Mononuclear cell (primary cell): ENCODE data around the gene CCDC57. TPM values are rescaled to one million over a fixed set of nuclear protein-coding genes. Genes with fewer than 3 reads are reported as not detected.

Experiments used
- H3K27me3 ChIP-seq: 2 replicates; pipeline ENCODE4 v1.6.0; 2011; ENCODE audit warnings: low read length, control low read depth; ENCODE audit not compliant: insufficient read depth
- H3K4me1 ChIP-seq: 2 replicates; pipeline ENCODE4 v1.5.1; 2011; ENCODE audit warnings: mild to moderate bottlenecking, low read length, control low read depth; ENCODE audit not compliant: insufficient read depth
- H3K4me3 ChIP-seq: 2 replicates; pipeline ENCODE4 v1.5.1; 2011; ENCODE audit warnings: mild to moderate bottlenecking, low read length, moderate library complexity
- H3K9me3 ChIP-seq: 2 replicates; pipeline ENCODE4 v1.5.1; 2011; ENCODE audit warnings: low read depth, mild to moderate bottlenecking, control low read depth, low read length
- total RNA-seq: library from RNA; depleted of rRNA; stranded (reverse); fragments of >200 nt; gene quantifications from one replicate; pipeline ENCODE4 v1.2.3, GENCODE V29; 2012

The CCDC57 gene
- total RNA-seq, 1 donor: 36.6 TPM

DNA sequence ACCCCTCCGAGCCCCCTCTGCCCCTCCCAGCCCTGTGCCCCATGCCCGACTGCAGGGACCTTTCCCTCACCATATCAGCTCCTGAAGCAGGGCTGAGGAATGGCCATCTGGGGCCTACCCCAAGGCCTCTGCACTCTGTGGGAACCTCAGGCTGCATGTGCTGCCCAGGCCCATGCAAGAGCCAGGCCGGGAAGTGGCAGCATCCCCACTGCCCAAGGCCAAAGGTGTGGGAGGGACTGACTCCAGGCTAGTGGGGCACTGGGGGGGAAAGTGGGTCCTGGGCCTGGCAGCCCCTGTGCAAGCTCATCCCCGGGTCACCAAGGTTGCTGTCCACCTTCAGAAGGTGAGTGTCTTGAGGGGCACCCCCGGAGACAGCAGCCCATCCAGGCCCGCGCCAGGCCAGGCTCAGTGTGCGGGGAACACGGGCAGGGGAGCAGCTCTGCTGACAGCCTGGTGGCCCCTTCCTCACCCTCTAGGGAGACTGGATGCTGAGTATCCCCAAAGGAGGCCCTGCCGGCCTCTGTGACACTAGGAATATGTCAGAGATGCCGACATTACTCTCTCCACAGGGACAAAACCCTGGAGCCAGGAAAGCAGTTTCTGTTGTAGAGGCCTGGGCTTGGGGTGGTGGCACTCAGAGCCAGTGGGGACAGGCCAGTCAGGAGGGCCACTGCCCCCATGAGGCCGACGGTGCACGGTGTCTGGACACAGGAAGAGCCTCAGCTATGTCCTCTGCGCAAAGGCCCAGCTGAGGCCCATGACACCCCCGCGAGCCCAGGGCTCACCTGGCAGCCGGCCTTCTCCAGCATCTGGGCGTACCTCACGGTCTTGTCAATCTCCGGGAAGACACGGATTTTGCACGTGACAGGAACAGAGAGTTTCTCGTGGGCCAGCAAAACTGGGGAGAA is 150.3 kb downstream of the CCDC57 start:
- no peaks in the 10 kb centered on the region for H3K9me3 ChIP-seq
- no peaks in the 10 kb centered on the region for H3K27me3 ChIP-seq
- H3K4me1 ChIP-seq: peaks cover 26% of the 10 kb centered on the region
- H3K4me3 ChIP-seq: no peak overlapping the region

DNA sequence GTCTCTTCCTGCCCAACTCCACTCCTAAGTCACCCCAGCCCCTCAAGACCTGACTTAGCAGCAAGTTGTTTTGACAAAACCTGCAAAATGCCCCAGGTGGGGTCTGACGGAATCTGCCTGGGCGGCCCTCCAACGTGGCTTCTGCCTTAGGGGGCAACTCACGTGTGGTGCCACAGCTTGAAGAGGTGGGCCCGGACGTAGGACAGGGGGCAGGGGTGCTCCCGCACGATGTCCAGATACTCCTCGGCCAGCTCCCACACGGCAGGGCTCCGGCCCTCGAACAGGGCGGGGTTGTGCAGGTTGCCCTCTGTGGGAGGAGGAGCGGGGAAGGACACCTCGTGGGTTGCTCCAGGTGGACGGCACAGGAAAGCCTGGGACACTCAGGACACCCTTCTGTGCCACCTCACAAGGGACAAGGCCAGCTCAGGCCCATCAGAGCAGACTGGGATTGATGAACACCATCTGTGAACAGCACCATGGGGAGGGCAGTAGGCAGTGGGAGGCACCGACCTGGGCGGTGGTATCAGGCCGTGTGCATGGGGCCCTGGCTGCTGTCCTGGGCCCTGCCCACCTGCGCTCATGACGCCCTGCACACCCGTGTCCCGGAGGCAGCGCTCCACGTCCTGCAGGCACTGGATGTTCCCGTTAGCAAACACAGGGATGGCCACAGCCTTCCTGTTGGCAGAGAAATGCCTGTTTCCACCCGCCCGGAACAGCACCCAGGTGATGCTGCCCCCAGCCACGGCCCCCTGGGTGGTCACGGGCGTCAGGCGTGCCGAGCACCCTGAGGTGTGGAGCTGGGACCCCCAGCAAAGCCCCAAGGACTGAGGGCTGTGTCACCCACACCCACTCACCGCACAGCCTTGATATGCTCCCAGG is 151.4 kb downstream of the CCDC57 start:
- Histone ChIP-seq H3K9me3 (no peaks in the 10 kb centered on the region), H3K27me3 (no peaks in the 10 kb centered on the region), H3K4me3 (no peak overlapping the region), H3K4me1 (peaks cover 22% of the 10 kb centered on the region)

DNA sequence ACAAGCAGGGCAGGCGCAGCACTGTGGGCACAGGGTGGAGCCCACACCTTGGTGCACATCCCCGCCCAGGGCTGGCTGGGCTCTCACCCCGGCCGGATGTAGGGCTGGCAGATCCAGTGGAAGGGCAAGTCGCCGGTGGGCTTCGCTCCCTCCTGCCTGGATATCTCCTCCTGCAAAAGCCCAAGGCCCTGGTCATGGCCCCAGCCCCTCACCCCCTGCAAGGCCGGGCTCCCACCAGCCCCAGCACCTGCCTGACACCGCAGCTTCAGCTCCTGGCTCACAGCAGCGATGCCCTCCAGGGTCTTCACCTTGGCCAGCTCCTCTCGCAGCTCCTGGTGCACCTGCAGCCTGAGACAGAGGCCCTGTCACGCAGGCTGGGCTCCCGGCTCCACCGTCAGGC is 152.0 kb downstream of the CCDC57 start:
- Histone ChIP-seq H3K9me3 (no peaks in the 10 kb centered on the region), H3K27me3 (no peaks in the 10 kb centered on the region), H3K4me3 (no peak overlapping the region), H3K4me1 (peaks cover 17% of the 10 kb centered on the region)

DNA sequence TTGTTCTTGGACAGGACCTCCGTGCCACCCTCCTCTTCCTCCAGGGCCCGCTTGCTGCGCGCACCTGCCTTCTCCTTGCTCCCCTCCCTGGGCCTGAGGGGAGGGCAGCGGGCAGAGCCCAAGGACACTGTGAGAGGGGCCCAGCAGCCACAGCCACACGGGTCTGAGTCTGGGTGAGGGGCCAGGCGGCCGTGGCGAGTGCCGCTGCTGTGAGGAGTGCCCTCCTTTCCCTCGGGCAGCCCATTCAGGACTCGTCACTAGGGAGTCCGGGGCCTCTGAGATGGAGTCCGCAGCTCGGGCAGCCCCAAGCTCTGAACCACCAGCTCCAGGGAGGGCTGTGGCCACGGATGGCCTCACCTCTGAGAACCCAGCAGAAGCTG is 152.7 kb downstream of the CCDC57 start:
- H3K27me3 ChIP-seq: no peaks in the 10 kb centered on the region
- no peak overlapping the region for H3K4me3 ChIP-seq
- H3K4me1 ChIP-seq: peaks cover 14% of the 10 kb centered on the region
- H3K9me3 ChIP-seq: no peaks in the 10 kb centered on the region

DNA sequence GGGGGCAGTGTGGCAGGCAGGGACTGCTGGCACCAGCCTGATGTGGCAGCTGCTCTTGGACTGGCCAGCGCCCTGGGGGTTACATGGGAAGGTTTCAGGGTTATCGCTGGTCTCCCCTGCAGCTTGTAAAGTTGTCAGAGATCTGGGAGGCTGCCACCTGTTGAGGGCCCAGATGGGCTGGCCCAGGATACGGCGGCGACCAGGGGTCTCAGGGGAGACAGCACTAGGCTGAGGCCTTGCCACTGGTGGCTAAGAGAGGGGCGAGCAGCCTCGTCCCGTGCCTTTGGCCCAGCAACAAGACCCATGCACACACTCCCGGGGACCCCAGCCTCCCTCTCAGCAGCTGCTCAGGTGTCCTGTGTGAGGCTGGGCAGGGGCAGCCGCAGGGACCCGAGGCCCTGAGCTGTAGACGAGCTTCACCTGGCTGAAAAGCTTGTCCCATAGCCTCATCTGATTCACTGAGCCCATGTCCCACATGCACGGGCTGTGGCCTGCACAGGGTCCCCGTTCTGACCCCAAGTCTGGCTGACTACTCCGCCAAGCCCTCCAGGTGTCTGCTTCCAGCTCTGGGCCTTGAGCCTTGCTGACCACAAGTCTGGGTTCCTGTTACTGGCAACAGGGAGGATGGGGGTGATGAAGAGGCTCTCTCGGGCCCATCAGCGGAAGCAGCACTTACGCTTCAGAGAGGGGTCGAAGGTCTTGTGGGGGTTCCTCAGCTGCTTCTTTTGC is 153.2 kb downstream of the CCDC57 start:
- H3K9me3 ChIP-seq: no peaks in the 10 kb centered on the region
- H3K4me1 ChIP-seq: peaks cover 9% of the 10 kb centered on the region
- no peaks in the 10 kb centered on the region for H3K27me3 ChIP-seq

DNA sequence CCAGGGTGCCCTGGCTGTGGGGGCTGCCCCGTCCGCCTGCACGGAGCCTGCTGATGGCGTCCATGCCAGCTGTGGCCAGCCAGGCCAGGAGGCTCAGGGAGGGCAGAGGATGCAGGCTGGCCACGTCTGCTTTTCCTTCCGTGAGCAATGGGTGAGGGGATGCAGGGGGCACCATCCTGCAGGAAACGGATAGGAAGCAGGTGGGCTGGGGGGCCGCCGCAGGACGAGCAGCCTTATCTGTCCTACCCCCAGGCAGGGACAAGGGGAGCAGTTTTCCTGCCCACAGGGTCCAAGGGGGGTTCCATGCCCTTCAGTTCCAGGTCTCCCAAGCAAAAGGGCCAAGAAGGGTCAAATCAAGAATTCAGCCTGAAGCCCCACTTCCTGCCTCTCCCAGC is 153.8 kb downstream of the CCDC57 start:
- H3K4me3 ChIP-seq: no peak overlapping the region

More for the DNA sequence above, 153.2 kb downstream of the CCDC57 start:
- no peak overlapping the region for H3K4me3 ChIP-seq

DNA sequence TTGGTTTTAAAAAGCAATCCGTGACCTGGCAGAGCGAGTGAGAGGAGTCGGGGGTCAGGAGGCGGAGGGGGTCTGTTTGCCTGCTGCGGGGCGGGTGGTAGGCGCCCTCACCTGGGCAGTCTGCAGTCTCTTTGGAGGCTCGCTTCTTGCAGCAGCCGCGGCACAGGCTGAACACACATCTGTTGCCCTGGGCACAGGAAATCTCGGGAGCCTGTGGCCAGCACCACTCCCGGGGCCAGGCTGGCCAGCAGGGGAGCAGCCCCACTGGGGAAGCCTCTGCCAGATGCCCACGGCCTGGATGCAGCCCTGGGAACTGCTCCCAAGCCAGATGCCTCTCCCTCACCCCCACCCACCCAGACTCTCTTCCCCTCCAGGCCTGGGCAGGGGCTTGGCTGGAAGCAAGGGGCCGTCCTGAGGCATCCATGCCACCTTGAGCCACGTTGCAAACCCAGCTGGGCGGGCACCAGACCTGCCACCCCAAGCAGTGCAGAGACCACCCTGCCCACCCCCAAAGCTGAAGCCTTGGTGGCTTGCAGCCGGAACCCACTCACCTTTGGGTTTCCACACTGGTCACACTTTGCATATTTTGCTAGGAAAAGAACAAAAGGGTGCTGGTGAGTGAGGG is 154.3 kb downstream of the CCDC57 start:
- H3K9me3 ChIP-seq: no peaks in the 10 kb centered on the region
- no peak overlapping the region for H3K4me3 ChIP-seq
- no peaks in the 10 kb centered on the region for H3K27me3 ChIP-seq
- peaks cover under 1% of the 10 kb centered on the region for H3K4me1 ChIP-seq

More for the DNA sequence above, 153.8 kb downstream of the CCDC57 start:
- Histone ChIP-seq H3K27me3 (no peaks in the 10 kb centered on the region), H3K4me1 (peaks cover 3% of the 10 kb centered on the region), H3K9me3 (no peaks in the 10 kb centered on the region)

DNA sequence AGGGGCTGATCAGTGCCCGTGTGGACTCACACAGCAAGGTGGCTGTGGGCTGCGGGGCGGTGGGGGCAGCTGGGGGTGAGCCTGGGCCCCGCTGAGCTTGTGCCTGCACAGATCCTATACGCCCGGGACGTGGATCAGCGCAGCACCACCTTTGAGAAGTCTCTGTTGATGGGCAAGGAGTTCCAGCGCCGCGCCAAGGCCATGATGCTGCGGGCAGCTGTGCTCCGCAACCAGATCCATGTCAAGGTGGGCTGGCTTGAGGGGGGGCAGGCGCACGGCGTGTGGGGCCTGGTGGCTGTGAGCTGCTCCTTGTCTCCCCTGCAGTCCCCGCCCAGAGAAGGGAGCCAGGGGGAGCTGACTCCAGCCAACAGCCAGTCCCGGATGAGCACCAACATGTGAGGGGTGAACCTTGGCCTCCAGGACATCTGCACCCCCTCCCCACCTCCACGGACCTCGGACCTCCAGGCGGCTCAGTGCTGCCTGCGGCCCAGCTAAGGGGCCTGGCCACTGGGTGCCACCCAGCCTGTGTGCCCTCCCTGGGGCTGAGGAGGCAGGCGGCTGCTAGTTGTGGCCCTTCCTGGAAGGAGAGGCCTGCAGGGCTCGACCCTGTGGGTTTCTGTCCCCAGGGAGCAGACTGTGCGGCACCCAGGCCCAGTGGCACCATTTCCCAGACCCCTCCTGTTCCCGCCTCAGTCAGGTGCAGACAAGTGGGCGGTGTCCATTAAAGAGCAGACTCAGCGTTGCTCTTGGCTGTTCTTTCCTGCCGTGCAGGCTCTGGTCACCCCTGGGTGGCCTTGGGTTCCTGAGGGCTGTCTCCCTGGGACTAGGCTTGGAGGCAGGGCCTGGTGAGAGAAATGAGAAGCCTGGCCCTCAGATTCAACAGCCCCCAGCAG is 155.7 kb downstream of the CCDC57 start:
- H3K9me3 ChIP-seq: no peaks in the 10 kb centered on the region
- H3K27me3 ChIP-seq: no peaks in the 10 kb centered on the region
- H3K4me1 ChIP-seq: peaks cover 13% of the 10 kb centered on the region
- H3K4me3 ChIP-seq: no peak overlapping the region

DNA sequence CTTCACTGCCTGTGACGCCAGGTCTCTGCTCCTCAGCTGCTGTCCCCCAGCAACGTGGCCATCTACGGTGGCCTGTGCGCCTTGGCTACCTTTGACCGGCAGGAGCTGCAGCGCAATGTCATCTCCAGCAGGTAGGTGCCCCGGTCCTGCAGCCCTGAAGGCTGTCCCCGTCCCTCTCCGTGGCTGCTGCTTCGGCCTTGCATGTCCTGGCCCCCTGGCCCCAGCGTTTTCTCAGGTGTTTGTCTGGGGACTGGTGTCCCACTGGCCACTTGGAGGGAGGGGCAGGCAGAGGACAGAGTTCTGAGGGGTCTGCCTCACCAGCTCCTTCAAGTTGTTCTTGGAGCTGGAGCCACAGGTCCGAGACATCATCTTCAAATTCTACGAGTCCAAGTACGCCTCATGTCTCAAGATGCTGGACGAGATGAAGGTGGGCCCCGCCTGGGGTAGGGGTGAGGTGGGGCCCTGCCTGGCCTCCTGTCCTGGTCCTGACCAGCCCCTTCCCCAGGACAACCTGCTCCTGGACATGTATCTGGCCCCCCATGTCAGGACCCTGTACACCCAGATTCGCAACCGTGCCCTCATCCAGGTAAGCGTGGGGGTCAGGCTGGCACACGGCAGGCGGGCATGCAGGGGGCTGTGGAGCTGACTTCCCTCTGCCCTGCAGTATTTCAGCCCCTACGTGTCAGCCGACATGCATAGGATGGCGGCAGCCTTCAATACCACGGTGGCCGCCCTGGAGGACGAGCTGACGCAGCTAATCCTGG is 156.5 kb downstream of the CCDC57 start:
- H3K4me1 ChIP-seq: peaks cover 13% of the 10 kb centered on the region
- no peaks in the 10 kb centered on the region for H3K9me3 ChIP-seq
- no peaks in the 10 kb centered on the region for H3K27me3 ChIP-seq
- H3K4me3 ChIP-seq: no peak overlapping the region

DNA sequence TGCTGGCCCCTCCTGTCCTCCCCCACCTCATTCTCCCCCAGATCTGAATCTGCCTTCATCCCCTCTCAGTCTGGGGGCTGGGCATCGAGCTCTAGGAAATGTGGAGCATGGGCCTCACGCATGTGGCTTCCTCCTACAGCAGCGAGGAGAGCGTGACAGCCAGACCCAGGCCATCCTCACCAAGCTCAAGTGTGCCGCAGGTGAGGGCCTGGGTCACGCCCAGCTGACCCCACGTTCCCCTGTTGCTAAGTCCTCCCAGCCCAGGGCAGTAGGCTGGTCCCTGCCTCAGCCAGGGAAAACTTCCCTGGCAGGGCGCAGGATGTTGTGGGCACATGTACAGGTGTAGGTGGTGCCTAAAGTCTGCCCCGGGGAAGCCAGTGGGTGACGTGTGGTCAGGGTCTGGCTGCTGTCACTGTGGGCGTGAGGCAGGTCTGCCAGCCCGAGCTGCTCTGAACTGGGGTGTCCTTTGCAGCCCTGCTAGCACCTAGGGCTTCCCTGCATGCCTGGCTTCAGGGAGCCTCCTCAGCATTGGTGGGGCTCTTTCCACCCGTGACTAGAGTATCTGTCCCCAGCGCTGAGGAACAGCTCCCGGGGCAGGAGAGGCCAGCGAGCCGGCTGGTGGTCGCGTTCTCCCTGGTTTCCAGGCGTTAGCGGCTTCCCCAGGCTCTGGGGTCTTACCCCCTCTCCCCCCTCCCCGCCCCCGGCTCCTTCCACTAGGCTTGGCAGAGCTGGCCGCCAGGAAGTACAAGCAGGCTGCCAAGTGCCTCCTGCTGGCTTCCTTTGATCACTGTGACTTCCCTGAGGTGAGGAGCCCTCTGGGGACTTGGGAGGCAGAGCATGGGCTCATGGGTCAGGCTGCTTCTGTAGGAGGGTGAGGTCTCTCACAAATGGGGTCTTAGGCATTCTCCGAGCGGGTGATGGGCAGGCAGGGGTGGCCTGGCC is 157.3 kb downstream of the CCDC57 start:
- Histone ChIP-seq H3K9me3 (no peaks in the 10 kb centered on the region), H3K4me3 (no peak overlapping the region), H3K4me1 (peaks cover 21% of the 10 kb centered on the region), H3K27me3 (no peaks in the 10 kb centered on the region)

DNA sequence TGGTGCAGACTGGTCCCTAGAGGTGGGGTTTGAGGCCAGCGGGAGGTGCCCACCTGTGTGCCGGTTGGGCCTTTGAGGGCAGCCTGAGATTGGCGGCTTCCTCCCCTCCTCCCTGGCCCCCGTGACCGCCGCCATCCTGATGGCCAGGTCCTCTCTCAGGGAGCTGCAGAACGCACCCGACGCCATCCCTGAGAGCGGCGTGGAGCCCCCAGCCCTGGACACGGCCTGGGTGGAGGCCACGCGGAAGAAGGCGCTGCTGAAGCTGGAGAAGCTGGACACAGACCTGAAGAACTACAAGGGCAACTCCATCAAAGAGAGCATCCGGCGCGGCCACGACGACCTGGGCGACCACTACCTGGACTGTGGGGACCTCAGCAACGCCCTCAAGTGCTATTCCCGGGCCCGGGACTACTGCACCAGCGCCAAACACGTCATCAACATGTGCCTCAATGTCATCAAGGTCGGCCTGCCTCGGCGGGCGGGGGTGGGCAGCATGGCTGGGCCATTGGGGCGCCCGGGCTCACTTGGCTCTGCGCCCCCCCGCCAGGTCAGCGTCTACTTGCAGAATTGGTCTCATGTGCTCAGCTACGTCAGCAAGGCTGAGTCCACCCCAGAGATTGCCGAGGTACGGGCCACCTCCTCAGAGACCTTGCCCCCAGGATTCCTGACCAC is 158.2 kb downstream of the CCDC57 start:
- Histone ChIP-seq H3K27me3 (no peaks in the 10 kb centered on the region), H3K4me1 (peaks cover 21% of the 10 kb centered on the region), H3K4me3 (no peak overlapping the region), H3K9me3 (no peaks in the 10 kb centered on the region)
